H1 (cell line): ENCODE data around the gene TMEM272. TPM values are rescaled to one million over a fixed set of nuclear protein-coding genes. Genes with fewer than 3 reads are reported as not detected.

ENCODE experiments used
- CTCF ChIA-PET: fragments of 300-600 bp; sonication (Branson Sonifier 250); formaldehyde crosslinking; loops from one replicate; lab custom pipeline; 2021; ENCODE audit not compliant: partially characterized antibody; lab: Charles Lee
- POLR2A ChIA-PET: fragments of 300-600 bp; sonication (Branson Sonifier 250); formaldehyde crosslinking; loops from one replicate; lab custom pipeline; 2021; ENCODE audit warnings: inconsistent platforms; ENCODE audit not compliant: partially characterized antibody; lab: Charles Lee
- DNase-seq, 2 experiments: peaks; one replicate each; pipeline versions ENCODE4 v3.0.0 to v3.0.0-alpha.2; 2010 to 2022; ENCODE audit warnings: low spot score in 2 of 2, low read depth in 1 of 2, mixed read lengths in 1 of 2
- FAIRE-seq: peaks from 2 replicates; lab custom pipeline; 2011; peaks lifted over from hg19 to GRCh38; lab: Jason Lieb, UNC
- H2AFZ ChIP-seq: 2 replicates; pipeline ENCODE4 v1.8.1; 2012; ENCODE audit warnings: low read length, inconsistent platforms
- H2AK5ac ChIP-seq: 2 replicates; pipeline ENCODE4 v1.6.1; 2013; ENCODE audit warnings: low read depth, low read length
- H2BK120ac ChIP-seq: replicated peaks from 2 replicates; pipeline ENCODE3; 2013; ENCODE audit warnings: low read depth, low read length, inconsistent platforms
- H2BK12ac ChIP-seq: 2 replicates; pipeline ENCODE4 v1.6.1; 2013; ENCODE audit warnings: low read depth, low read length
- H2BK15ac ChIP-seq: 2 replicates; pipeline ENCODE4 v1.6.1; 2013; ENCODE audit warnings: low read length
- H2BK20ac ChIP-seq: 2 replicates; pipeline ENCODE4 v1.6.1; 2013; ENCODE audit warnings: low read length
- H2BK5ac ChIP-seq: 2 replicates; pipeline ENCODE4 v1.6.1; 2013; ENCODE audit warnings: low read depth, low read length
- H3K14ac ChIP-seq: 2 replicates; pipeline ENCODE4 v1.6.1; 2013; ENCODE audit warnings: inconsistent platforms; ENCODE audit not compliant: insufficient read length
- H3K18ac ChIP-seq: 2 replicates; pipeline ENCODE4 v1.6.1; 2013; ENCODE audit warnings: low read length; ENCODE audit errors: extremely low read depth
- H3K23ac ChIP-seq: 2 replicates; pipeline ENCODE4 v1.6.1; 2013; ENCODE audit warnings: inconsistent platforms; ENCODE audit not compliant: insufficient read length
- H3K23me2 ChIP-seq: 2 replicates; pipeline ENCODE4 v1.6.1; 2013; ENCODE audit warnings: low read depth, low read length
- H3K27ac ChIP-seq: 2 replicates; pipeline ENCODE4 v1.6.1; 2011; ENCODE audit warnings: low read depth, low read length, inconsistent platforms
- H3K27me3 ChIP-seq, 4 experiments: replicated peaks in 1 of 4; 1 replicate in 1 of 4; 2 replicates in 3 of 4; pipeline versions ENCODE4 v1.6.1 to v1.8.1; 2011 to 2013; ENCODE audit warnings: low read length in 3 of 4, mild to moderate bottlenecking in 3 of 4, inconsistent platforms in 2 of 4, mixed read lengths in 2 of 4, moderate library complexity in 1 of 4; ENCODE audit not compliant: control insufficient read depth in 3 of 4, insufficient read depth in 3 of 4; ENCODE audit errors: extremely low read depth in 1 of 4
- H3K36me3 ChIP-seq, 4 experiments: 2 replicates each; pipeline versions ENCODE4 v1.6.1 to v1.8.1; 2011 to 2013; ENCODE audit warnings: mild to moderate bottlenecking in 4 of 4, low read length in 3 of 4, moderate library complexity in 2 of 4, control low read depth in 1 of 4, inconsistent platforms in 1 of 4; ENCODE audit not compliant: insufficient read depth in 4 of 4, control insufficient read depth in 2 of 4
- H3K4ac ChIP-seq: replicated peaks from 2 replicates; pipeline ENCODE3; 2013; ENCODE audit warnings: low read length, low read depth, mixed read lengths, inconsistent platforms; ENCODE audit not compliant: insufficient read length
- H3K4me1 ChIP-seq, 4 experiments: replicated peaks in 1 of 4; 1 replicate in 1 of 4; 2 replicates in 3 of 4; pipeline versions ENCODE4 v1.6.1 to v1.8.1; 2011 to 2013; ENCODE audit warnings: low read length in 3 of 4, inconsistent platforms in 2 of 4, mixed read lengths in 1 of 4; ENCODE audit not compliant: insufficient read depth in 4 of 4, control insufficient read depth in 3 of 4
- H3K4me2 ChIP-seq, 2 experiments: 2 replicates each; pipeline versions ENCODE4 v1.6.1 to v1.8.1; 2011 to 2013; ENCODE audit warnings: low read depth in 2 of 2, low read length in 2 of 2, control low read depth in 1 of 2, inconsistent platforms in 1 of 2, mild to moderate bottlenecking in 1 of 2; ENCODE audit not compliant: insufficient read depth in 1 of 2
- H3K4me3 ChIP-seq, 4 experiments: fragments of 200-600, 300-600 bp in 1 of 4; sonication (generic), shearing (Covaris generic), sonication (Bioruptor Twin) in 1 of 4; 2 replicates each; pipeline versions ENCODE4 v1.5.1 to v1.8.1; 2011 to 2016; ENCODE audit warnings: low read length in 4 of 4, low read depth in 3 of 4, control low read depth in 2 of 4, inconsistent platforms in 2 of 4, mild to moderate bottlenecking in 2 of 4, mixed read lengths in 1 of 4, moderate library complexity in 1 of 4; ENCODE audit not compliant: insufficient read depth in 2 of 4; ENCODE audit errors: extremely low read depth in 1 of 4
- H3K56ac ChIP-seq: replicated peaks from 2 replicates; pipeline ENCODE3; 2013; ENCODE audit warnings: low read depth, mild to moderate bottlenecking, mixed read lengths, low read length, inconsistent platforms; ENCODE audit not compliant: insufficient read length
- H3K79me1 ChIP-seq: 2 replicates; pipeline ENCODE4 v1.6.1; 2013; ENCODE audit warnings: low read depth, low read length, control low read depth
- H3K79me2 ChIP-seq, 2 experiments: 2 replicates each; pipeline versions ENCODE4 v1.6.1 to v1.8.1; 2012 to 2013; ENCODE audit warnings: low read length in 2 of 2, mild to moderate bottlenecking in 2 of 2, inconsistent platforms in 1 of 2; ENCODE audit not compliant: insufficient read depth in 2 of 2, control insufficient read depth in 1 of 2
- H3K9ac ChIP-seq, 4 experiments: replicated peaks in 1 of 4; 1 replicate in 1 of 4; 2 replicates in 3 of 4; pipeline versions ENCODE4 v1.6.1 to v1.8.1; 2011 to 2013; ENCODE audit warnings: low read depth in 3 of 4, low read length in 3 of 4, control low read depth in 2 of 4, mild to moderate bottlenecking in 2 of 4, moderate library complexity in 2 of 4, inconsistent platforms in 1 of 4; ENCODE audit errors: extremely low read depth in 1 of 4
- H3K9me3 ChIP-seq, 2 experiments: 2 replicates each; pipeline versions ENCODE4 v1.6.1 to v1.8.1; 2012 to 2013; ENCODE audit warnings: mild to moderate bottlenecking in 2 of 2, moderate library complexity in 2 of 2, control low read depth in 1 of 2, inconsistent platforms in 1 of 2, low read depth in 1 of 2, low read length in 1 of 2, mixed read lengths in 1 of 2; ENCODE audit not compliant: insufficient read depth in 2 of 2
- H4K20me1 ChIP-seq, 2 experiments: replicated peaks in 1 of 2; 2 replicates each; pipeline versions ENCODE3 to v1.8.1; 2011 to 2013; ENCODE audit warnings: inconsistent platforms in 2 of 2, low read length in 2 of 2, mild to moderate bottlenecking in 1 of 2; ENCODE audit not compliant: insufficient read depth in 2 of 2, control insufficient read depth in 1 of 2
- H4K5ac ChIP-seq: 2 replicates; pipeline ENCODE4 v1.6.1; 2013; ENCODE audit warnings: low read length, low read depth, mixed read lengths, inconsistent platforms; ENCODE audit not compliant: insufficient read length
- H4K8ac ChIP-seq: 2 replicates; pipeline ENCODE4 v1.8.0; 2013; ENCODE audit warnings: mild to moderate bottlenecking, moderate library complexity, low read length, inconsistent platforms; ENCODE audit not compliant: insufficient read depth; ENCODE audit errors: extremely low read depth
- H4K91ac ChIP-seq: replicated peaks from 2 replicates; pipeline ENCODE3; 2013; ENCODE audit warnings: low read length, mixed read lengths, inconsistent platforms; ENCODE audit not compliant: insufficient read length
- ATF2 ChIP-seq: IDR thresholded peaks from 2 replicates; pipeline ENCODE4 v1.6.1; 2012; ENCODE audit warnings: low read length, inconsistent platforms
- BACH1 ChIP-seq: IDR thresholded peaks from 2 replicates; pipeline ENCODE4 v1.6.1; 2012; ENCODE audit warnings: low read length, improper control_type of control experiment
- CTBP2 ChIP-seq: IDR thresholded peaks from 2 replicates; pipeline ENCODE4 v1.7.0; 2011; ENCODE audit warnings: borderline replicate concordance, mild to moderate bottlenecking, moderate library complexity, mixed read lengths, low read length; ENCODE audit not compliant: insufficient read depth, insufficient read length
- RBBP5 ChIP-seq: IDR thresholded peaks from 2 replicates; pipeline ENCODE4 v1.7.1; 2012; ENCODE audit warnings: low read depth, mild to moderate bottlenecking, inconsistent platforms, low read length, moderate library complexity, borderline replicate concordance
- WGBS, 2 experiments: shearing (Covaris generic) in 1 of 2; methylation state at CpG; one replicate each; pipeline versions ENCODE4 v1.1.6 to v1.1.7; 2013 to 2015; ENCODE audit warnings: low lambda C conversion rate in 2 of 2, mixed read lengths in 2 of 2, inconsistent platforms in 1 of 2, low coverage in 1 of 2, missing lambda C conversion rate in 1 of 2; ENCODE audit not compliant: insufficient replicate concordance in 2 of 2, insufficient coverage in 1 of 2, insufficient read length in 1 of 2; ENCODE audit errors: extremely low coverage in 1 of 2, missing lambda C conversion rate in 1 of 2; 5-methylcytosine and 5-hydroxymethylcytosine counted together
- polyA plus RNA-seq, 7 experiments: library from polyadenylated mRNA; depleted of rRNA in 3 of 7; stranded (reverse) in 5 of 7; unstranded in 2 of 7; fragments of >200 nt in 5 of 7; fragments of 200-250 nt in 2 of 7; gene quantifications; 1 replicate in 5 of 7; 2 replicates in 1 of 7; 4 replicates in 1 of 7; pipeline versions ENCODE4 v1.2.1 to v1.2.3, GENCODE V29; 2011 to 2013; ENCODE audit warnings: missing spikeins in 2 of 7, mixed read lengths in 2 of 7
- total RNA-seq: library from RNA; stranded (reverse); fragmentation: NEBNext Ultra II Directional; extraction: Animal tissue kit (Norgen Biotek cat#: 25700); gene quantifications from 2 replicates; pipeline ENCODE4 v1.2.1, GENCODE V29; 2021

Gene TMEM272
- total and polyA plus RNA-seq, 2 of the 8 experiments (the other 6 are each of a cell fraction or from before 2014, with no cell fraction given), result 0.05 TPM; not detected in 1

- peaks cover 0 to 3% (median 0%) of the 10 kb centered on the region in 4 experiments; a peak in 1 of 7 replicates for H3K4me1 ChIP-seq
- no peaks in the 10 kb centered on the region; the same call in 1 of the 2 replicates for H3K79me1 ChIP-seq
- TF ChIP-seq RBBP5, result no peak
- TF ChIP-seq ATF2, result no peak
- no peak for TF ChIP-seq BACH1
- TF ChIP-seq CTBP2, result no peak
- TF ChIP-seq, all 59 proteins: peak for 0
- H3K4me3 ChIP-seq, result no peak overlapping the region
- no peak overlapping the region for H2BK12ac ChIP-seq
- H3K27ac ChIP-seq, result no peak overlapping the region
- 88% methylated on average over 3 of the region's 3 CpGs; no CpG with 5 or more reads in 1 of the 2 experiments for WGBS, 2 experiments
- CTCF ChIA-PET, result interaction anchor here (0.8 to 11.3 kb wide), 5 partner anchors 11 to 493 kb away, joined by 3 to 123 read pairs (median 4); no protein-coding TSS in a partner anchor
- H3K27me3 ChIP-seq, result no peaks in the 10 kb centered on the region
- DNase-seq, result no peak
- H4K5ac ChIP-seq, result no peak overlapping the region
- H2AFZ ChIP-seq, result no peak overlapping the region
- H3K4me2 ChIP-seq, result no peak overlapping the region
- no peak overlapping the region for H3K56ac ChIP-seq
- H3K23me2 ChIP-seq, result no peaks in the 10 kb centered on the region
- no peaks in the 10 kb centered on the region for H3K9me3 ChIP-seq
- H3K79me2 ChIP-seq, result no peaks in the 10 kb centered on the region
- no peak for FAIRE-seq
- H4K91ac ChIP-seq, result no peak overlapping the region
- H3K9ac ChIP-seq, result no peak overlapping the region
- no peaks in the 10 kb centered on the region for H4K20me1 ChIP-seq
- H3K14ac ChIP-seq, result no peak overlapping the region
- no peak overlapping the region for H3K23ac ChIP-seq
- no peak overlapping the region for H2BK5ac ChIP-seq
- no peak overlapping the region for H2BK15ac ChIP-seq
- no peaks in the 10 kb centered on the region for H3K36me3 ChIP-seq
- H2BK20ac ChIP-seq, result no peak overlapping the region
- no peak overlapping the region for H3K18ac ChIP-seq
- POLR2A ChIA-PET, result interaction anchor here (1.1 to 3.3 kb wide), 3 partner anchors 9 to 327 kb away, joined by 4 to 20 read pairs (median 5); partner anchors contain the start of gene INTS6
- H2AK5ac ChIP-seq, result no peak overlapping the region
- H2BK120ac ChIP-seq, result no peak overlapping the region
- H3K4ac ChIP-seq, result no peak overlapping the region
- H4K8ac ChIP-seq, result no peak overlapping the region
Observed at GRCh38 chr13:51780099-51780498, 64.9 kb downstream of the TMEM272 start.
